K562 (cell line): Measurements from ENCODE around the gene PPP1CA. TPM values are rescaled to one million over a fixed set of nuclear protein-coding genes. Genes with fewer than 3 reads are reported as not detected.

ENCODE experiments used
- ATF3 ChIP-seq, 2 experiments: fragments of 450-650 bp in 1 of 2; sonication (generic) in 1 of 2; formaldehyde crosslinking in 1 of 2; IDR thresholded peaks in 1 of 2; conservative IDR thresholded peaks in 1 of 2; 2 replicates each; pipeline versions ENCODE4 v1.6.1 to v1.8.1; 2016 to 2023; ENCODE audit warnings: mild to moderate bottlenecking in 2 of 2, moderate library complexity in 2 of 2, inconsistent platforms in 1 of 2, missing genetic modification reagents in 1 of 2
- CBFA2T3 ChIP-seq: fragments of 450-650 bp; IDR thresholded peaks from 2 replicates; pipeline ENCODE4 v1.6.1; 2017
- CCNT2 ChIP-seq: IDR thresholded peaks from 2 replicates; pipeline ENCODE4 v1.6.1; 2011; ENCODE audit warnings: borderline replicate concordance, low read depth, mild to moderate bottlenecking, moderate library complexity, mixed read lengths, low read length; ENCODE audit not compliant: insufficient read length; ENCODE audit errors: extremely low read depth
- CTBP1 ChIP-seq: fragments of 450-650 bp; IDR thresholded peaks from 2 replicates; pipeline ENCODE4 v1.6.1; 2016; ENCODE audit warnings: borderline replicate concordance
- FOXJ2 ChIP-seq: fragments of 200-800 bp; sonication (Bioruptor generic); IDR thresholded peaks from 2 replicates; pipeline ENCODE4 v1.6.1; 2016; ENCODE audit warnings: missing genetic modification characterization, missing compliant biosample characterization
- HES1 ChIP-seq: fragments of 450-650 bp; IDR thresholded peaks from 2 replicates; pipeline ENCODE4 v1.6.1; 2016; ENCODE audit warnings: low read depth, mild to moderate bottlenecking, moderate library complexity
- HMBOX1 ChIP-seq: sonication (generic); IDR thresholded peaks from 2 replicates; pipeline ENCODE4 v1.6.1; 2016
- HMGXB4 ChIP-seq: sonication (generic); formaldehyde crosslinking; IDR thresholded peaks from 2 replicates; pipeline ENCODE4 v1.8.1; 2023; ENCODE audit warnings: mild to moderate bottlenecking, missing genetic modification reagents
- IFI16 ChIP-seq: fragments of 250-450 bp; sonication (Bioruptor Pico); IDR thresholded peaks from 2 replicates; pipeline ENCODE4 v2.1.2; 2022; ENCODE audit warnings: mild to moderate bottlenecking, inconsistent platforms
- JUNB ChIP-seq: fragments of 450-650 bp; formaldehyde crosslinking; conservative IDR thresholded peaks from 2 replicates; pipeline ENCODE4 v1.4.0; 2020; ENCODE audit warnings: mild to moderate bottlenecking
- L3MBTL2 ChIP-seq: fragments of 450-650 bp; IDR thresholded peaks from 2 replicates; pipeline ENCODE4 v1.6.1; 2016; ENCODE audit warnings: mild to moderate bottlenecking, moderate library complexity
- MYC ChIP-seq, 2 experiments: fragments of 250-450 bp in 1 of 2; sonication (Bioruptor Pico) in 1 of 2; IDR thresholded peaks; 2 replicates each; pipeline versions ENCODE4 v1.5.1 to v1.6.1; 2012 to 2021; ENCODE audit warnings: low read depth in 2 of 2, borderline replicate concordance in 1 of 2, improper control_type of control experiment in 1 of 2, low read length in 1 of 2, mild to moderate bottlenecking in 1 of 2, moderate library complexity in 1 of 2
- PHF20 ChIP-seq: fragments of 450-650 bp; IDR thresholded peaks from 2 replicates; pipeline ENCODE4 v1.6.1; 2018; ENCODE audit not compliant: partially characterized antibody
- SIN3B ChIP-seq: fragments of 450-650 bp; IDR thresholded peaks from 2 replicates; pipeline ENCODE4 v1.6.1; 2017; ENCODE audit warnings: low read depth, mild to moderate bottlenecking, moderate library complexity
- SMARCB1 ChIP-seq: IDR thresholded peaks from 2 replicates; pipeline ENCODE4 v1.6.1; 2011; ENCODE audit warnings: improper control_type of control experiment, low read depth; ENCODE audit not compliant: insufficient read length
- TAL1 ChIP-seq: fragments of 450-650 bp; IDR thresholded peaks from 2 replicates; pipeline ENCODE4 v1.6.1; 2016; ENCODE audit warnings: mild to moderate bottlenecking
- YBX1 ChIP-seq: fragments of 450-650 bp; IDR thresholded peaks from 2 replicates; pipeline ENCODE4 v1.7.1; 2016; ENCODE audit warnings: mild to moderate bottlenecking
- ZBTB5 ChIP-seq: fragments of 450-650 bp; IDR thresholded peaks from 2 replicates; pipeline ENCODE4 v1.6.1; 2017; ENCODE audit warnings: antibody characterized with exemption
- polyA plus RNA-seq, 8 experiments: library from polyadenylated mRNA; depleted of rRNA in 4 of 8; stranded (reverse) in 5 of 8; unstranded in 3 of 8; fragments of >200 nt; fragmentation: Nextera tagmentation in 2 of 8; fragmentation: Illumina TruSeq in 1 of 8; extraction: Ambion mirVana in 2 of 8; extraction: Trizol in 1 of 8; gene quantifications; 2 replicates each; pipeline versions ENCODE4 v1.2.1 to v1.2.3, GENCODE V29; 2011 to 2014; ENCODE audit warnings: inconsistent platforms in 1 of 8, missing spikeins in 1 of 8
- total RNA-seq, 7 experiments: library from RNA; depleted of rRNA in 6 of 7; stranded (reverse); fragments of >200 nt in 6 of 7; fragmentation: Illumina TruSeq in 2 of 7; extraction: Trizol in 2 of 7; gene quantifications; 2 replicates each; pipeline versions ENCODE4 v1.2.1 to v1.2.3, GENCODE V29; 2011 to 2021; ENCODE audit warnings: low replicate concordance in 1 of 7

Gene PPP1CA
- total and polyA plus RNA-seq, 9 of the 15 experiments (the other 6 are each of a cell fraction or from before 2014, with no cell fraction given) = 18.2 to 242 (median 188) TPM

- TF ChIP-seq L3MBTL2 = 0 out of 2 replicates have a peak, but pooled peaks have one; percentile 24
- no peak for TF ChIP-seq IFI16 (CRISPR knock-in tag)
- TF ChIP-seq MYC (IDR thresholded peaks at IDR 0.05; ENCODE audit: low read depth, low read length) = no peak
- no peak for TF ChIP-seq MYC (CRISPR knock-in tag; IDR thresholded peaks at IDR 0.05; ENCODE audit: borderline replicate concordance, low read depth)
- TF ChIP-seq HMGXB4 (CRISPR knock-in tag) = no peak
- TF ChIP-seq ATF3 (IDR thresholded peaks at IDR 0.05) = peak; percentile 75
- peak; percentile 70; the same call in 1 of the 2 replicates for TF ChIP-seq ATF3 (CRISPR knock-in tag; conservative IDR thresholded peaks at IDR 0.05)
- TF ChIP-seq FOXJ2 (tag) = no peak
- 0 out of 2 replicates have a peak, but pooled peaks have one; percentile 35 for TF ChIP-seq JUNB (CRISPR knock-in tag)
- TF ChIP-seq YBX1 = no peak
- TF ChIP-seq HMBOX1 = peak; percentile 16; the same call in 1 of the 2 replicates
- TF ChIP-seq PHF20 = no peak
- TF ChIP-seq SIN3B = no peak
- TF ChIP-seq TAL1 = no peak
- TF ChIP-seq CCNT2 = no peak
- TF ChIP-seq SMARCB1 = no peak
- TF ChIP-seq HES1 = no peak
- TF ChIP-seq ZBTB5 = no peak
- TF ChIP-seq CTBP1 = peak; percentile 60
- TF ChIP-seq CBFA2T3 = no peak
These were observed 50.2 kb downstream of the PPP1CA start (continued) for GRCh38 chr11:67351275-67352005.
